ENCODE data around the gene CEP350.
"Not testable (repeated sequence)": the region's sequence is repeated elsewhere in the genome, so short reads cannot be mapped to it uniquely, and the experiment has no call there.

Gene CEP350

GRCh38 chr1:179958359-179958758 is 3.7 kb downstream of the CEP350 start:
- no peak for TF ChIP-seq CTCF (IDR thresholded peaks at IDR 0.05; ENCODE audit: low read depth, low read length)
- H3K4me3 ChIP-seq (ENCODE audit: low read depth, low read length): no peak overlapping the region

- not testable (repeated sequence) for H3K4me3 ChIP-seq (ENCODE audit: low read depth, low read length)
Observed at GRCh38 chr1:179962168-179962567, 7.6 kb downstream of the CEP350 start.

- no peak overlapping the region for H3K4me3 ChIP-seq (ENCODE audit: low read depth, low read length)
- TF ChIP-seq CTCF (IDR thresholded peaks at IDR 0.05; ENCODE audit: low read depth, low read length): no peak
Observed at GRCh38 chr1:179966551-179966950, 11.9 kb downstream of the CEP350 start.

GRCh38 chr1:179968284-179968993 is 13.8 kb downstream of the CEP350 start:
- TF ChIP-seq CTCF (IDR thresholded peaks at IDR 0.05; ENCODE audit: low read depth, low read length): no peak
- no peak overlapping the region for H3K4me3 ChIP-seq (ENCODE audit: low read depth, low read length)

- no peak overlapping the region for H3K4me3 ChIP-seq (ENCODE audit: low read depth, low read length)
- TF ChIP-seq CTCF (IDR thresholded peaks at IDR 0.05; ENCODE audit: low read depth, low read length): no peak
Observed at GRCh38 chr1:179968994-179969919, 14.6 kb downstream of the CEP350 start.

- no peak for TF ChIP-seq CTCF (IDR thresholded peaks at IDR 0.05; ENCODE audit: low read depth, low read length)
Observed at GRCh38 chr1:179969962-179970361, 15.4 kb downstream of the CEP350 start.

GRCh38 chr1:179971563-179972496 is 17.2 kb downstream of the CEP350 start:
- TF ChIP-seq CTCF (IDR thresholded peaks at IDR 0.05; ENCODE audit: low read depth, low read length): no peak
- no peak overlapping the region for H3K4me3 ChIP-seq (ENCODE audit: low read depth, low read length)

More at GRCh38 chr1:179969962-179970361, 15.4 kb downstream of the CEP350 start:
- H3K4me3 ChIP-seq (ENCODE audit: low read depth, low read length): no peak overlapping the region
